Endothelial cell of umbilical vein (primary cell): Measurements from ENCODE around the gene FXR1. TPM values are rescaled to one million over a fixed set of nuclear protein-coding genes. Genes with fewer than 3 reads are reported as not detected.

Source experiments
- BruUV-seq: library from RNA; stranded (reverse); fragments of 400-500 nt; replicated peaks from 2 replicates; lab custom pipeline; 2021; lab: Mats Ljungman, UMichigan
- CTCF ChIA-PET: fragments of 300-600, 350-600 bp; sonication (Branson Sonifier 250); formaldehyde crosslinking; loops from one replicate; lab custom pipeline; 2021; ENCODE audit warnings: antibody characterized with exemption, inconsistent platforms; lab: Charles Lee
- POLR2A ChIA-PET: fragments of 300-600, 350-600 bp; sonication (Branson Sonifier 250); formaldehyde crosslinking; loops from one replicate; lab custom pipeline; 2021; ENCODE audit warnings: antibody characterized with exemption, inconsistent platforms; lab: Charles Lee
- DNase-seq: peaks from one replicate; pipeline ENCODE4 v3.0.0-alpha.2; 2011; ENCODE audit warnings: low read depth, low spot score
- FAIRE-seq: peaks from 2 replicates; lab custom pipeline; 2011; peaks lifted over from hg19 to GRCh38; lab: Jason Lieb, UNC
- H2AFZ ChIP-seq: 2 replicates; pipeline ENCODE4 v1.6.0; 2012; ENCODE audit warnings: low read depth, low read length, control low read depth, inconsistent platforms
- H3K27ac ChIP-seq: 2 replicates; pipeline ENCODE4 v1.5.1; 2011; ENCODE audit warnings: low read depth, mild to moderate bottlenecking, control low read depth, low read length, moderate library complexity; ENCODE audit not compliant: insufficient read depth
- H3K27me3 ChIP-seq, 2 experiments: 2 replicates each; pipeline versions ENCODE4 v1.6.0 to v1.6.1; 2011; ENCODE audit warnings: low read length in 2 of 2, mixed read lengths in 1 of 2; ENCODE audit not compliant: control insufficient read depth in 2 of 2, insufficient read depth in 2 of 2
- H3K36me3 ChIP-seq, 2 experiments: 2 replicates in 1 of 2; 3 replicates in 1 of 2; pipeline ENCODE4 v1.5.1; 2011; ENCODE audit warnings: low read length in 2 of 2, mild to moderate bottlenecking in 1 of 2, moderate library complexity in 1 of 2; ENCODE audit not compliant: control insufficient read depth in 2 of 2, insufficient read depth in 2 of 2; ENCODE audit errors: extremely low read depth in 1 of 2
- H3K4me1 ChIP-seq: 3 replicates; pipeline ENCODE4 v1.5.1; 2011; ENCODE audit warnings: mild to moderate bottlenecking, low read length; ENCODE audit not compliant: control insufficient read depth, insufficient read depth; ENCODE audit errors: extremely low read depth
- H3K4me2 ChIP-seq: 2 replicates; pipeline ENCODE4 v1.6.1; 2011; ENCODE audit warnings: low read length, control low read depth, mixed read lengths; ENCODE audit not compliant: insufficient read depth
- H3K4me3 ChIP-seq, 3 experiments: fragments of 200-600 bp in 1 of 3; sonication (generic), shearing (Covaris generic) in 1 of 3; replicated peaks in 1 of 3; 2 replicates each; pipeline ENCODE4 v1.5.1; 2011 to 2016; ENCODE audit warnings: control low read depth in 3 of 3, low read length in 3 of 3, mild to moderate bottlenecking in 2 of 3, inconsistent platforms in 1 of 3, low read depth in 1 of 3, moderate library complexity in 1 of 3; ENCODE audit not compliant: insufficient read depth in 1 of 3
- H3K79me2 ChIP-seq: 2 replicates; pipeline ENCODE4 v1.6.0; 2012; ENCODE audit warnings: low read length, inconsistent platforms; ENCODE audit not compliant: control insufficient read depth, insufficient read depth
- H3K9ac ChIP-seq: replicated peaks from 2 replicates; pipeline ENCODE3; 2011; ENCODE audit warnings: low read length, control low read depth; ENCODE audit not compliant: insufficient read depth; ENCODE audit errors: extremely low read depth
- H3K9me1 ChIP-seq: replicated peaks from 3 replicates; pipeline ENCODE4 v1.6.0; 2011; ENCODE audit warnings: mild to moderate bottlenecking, low read length; ENCODE audit not compliant: control insufficient read depth, insufficient read depth; ENCODE audit errors: extremely low read depth
- H3K9me3 ChIP-seq: replicated peaks from 2 replicates; pipeline ENCODE4 v1.5.1; 2012; ENCODE audit warnings: low read length, inconsistent platforms; ENCODE audit not compliant: control insufficient read depth, insufficient read depth
- H4K20me1 ChIP-seq: replicated peaks from 2 replicates; pipeline ENCODE3; 2011; ENCODE audit warnings: mild to moderate bottlenecking, low read length; ENCODE audit not compliant: control insufficient read depth, insufficient read depth; ENCODE audit errors: extremely low read depth
- CTCF ChIP-seq, 2 donors: IDR thresholded peaks; 1 replicate in 1 of 2; 2 replicates in 1 of 2; pipeline ENCODE4 v1.5.1; 2011; ENCODE audit warnings: low read length in 2 of 2, mild to moderate bottlenecking in 2 of 2, moderate library complexity in 2 of 2, control low read depth in 1 of 2, inconsistent platforms in 1 of 2, low read depth in 1 of 2; ENCODE audit not compliant: insufficient read depth in 1 of 2; ENCODE audit errors: extremely low read depth in 1 of 2
- EZH2 ChIP-seq: IDR thresholded peaks from 2 replicates; pipeline ENCODE4 v1.6.1; 2012; ENCODE audit warnings: borderline replicate concordance, low read depth, mild to moderate bottlenecking, moderate library complexity, low read length, inconsistent platforms; ENCODE audit not compliant: severe bottlenecking
- FOS ChIP-seq: IDR thresholded peaks from 2 replicates; pipeline ENCODE4 v1.6.1; 2011; ENCODE audit warnings: mild to moderate bottlenecking, low read length, moderate library complexity, borderline replicate concordance; ENCODE audit not compliant: insufficient read depth
- GATA2 ChIP-seq: IDR thresholded peaks from 2 replicates; pipeline ENCODE4 v1.7.0; 2011; ENCODE audit warnings: low read depth, mild to moderate bottlenecking, moderate library complexity, mixed read lengths, low read length; ENCODE audit not compliant: insufficient read length, insufficient read depth
- JUN ChIP-seq: IDR thresholded peaks from 2 replicates; pipeline ENCODE4 v1.6.1; 2011; ENCODE audit warnings: borderline replicate concordance, low read depth; ENCODE audit not compliant: insufficient read length, insufficient read depth
- MYC ChIP-seq: IDR thresholded peaks from one replicate; pipeline ENCODE4 v1.6.1; 2011; ENCODE audit warnings: mild to moderate bottlenecking, low read depth, low read length
- POLR2A ChIP-seq: IDR thresholded peaks from 2 replicates; pipeline ENCODE4 v1.6.1; 2012; ENCODE audit warnings: low read depth, mild to moderate bottlenecking, control low read depth, low read length
- POLR2AphosphoS5 ChIP-seq: IDR thresholded peaks from 2 replicates; pipeline ENCODE4 v1.6.1; 2012; ENCODE audit warnings: low read depth, mild to moderate bottlenecking, control low read depth, low read length, moderate library complexity; ENCODE audit not compliant: insufficient read depth
- dilution Hi-C: fragments of 300-500 bp; cut with MboI; formaldehyde crosslinking; loops from one replicate; pipeline ENCODE4 v1.15.0; 2019; ENCODE audit warnings: low sequenced_read_pairs; ENCODE audit not compliant: extremely low pct_ligation_motif_present
- intact Hi-C: fragments of 100-400 bp; cut with micrococcal nuclease; formaldehyde crosslinking; loops from one replicate; pipeline ENCODE4 v1.10.0; 2022
- polyA plus RNA-seq, 4 experiments: library from polyadenylated mRNA; depleted of rRNA in 3 of 4; stranded (reverse) in 3 of 4; unstranded in 1 of 4; fragments of >200 nt; gene quantifications; 2 replicates each; pipeline versions ENCODE4 v1.2.1 to v1.2.3, GENCODE V29; 2011 to 2012; ENCODE audit warnings: missing spikeins in 1 of 4
- total RNA-seq: library from RNA; stranded (reverse); gene quantifications from 2 replicates; pipeline ENCODE4 v1.2.3, GENCODE V29; 2021
- TF ChIP-seq, protein P1 (sequence below): IDR thresholded peaks from 2 replicates; pipeline ENCODE4 v1.6.1; 2011; ENCODE audit not compliant: insufficient read depth, insufficient read length

FXR1 gene
- total and polyA plus RNA-seq, 2 donors (not counting 3 experiments of a cell fraction or from before 2014, with no cell fraction given) = 87.3 to 186 TPM

DNA sequence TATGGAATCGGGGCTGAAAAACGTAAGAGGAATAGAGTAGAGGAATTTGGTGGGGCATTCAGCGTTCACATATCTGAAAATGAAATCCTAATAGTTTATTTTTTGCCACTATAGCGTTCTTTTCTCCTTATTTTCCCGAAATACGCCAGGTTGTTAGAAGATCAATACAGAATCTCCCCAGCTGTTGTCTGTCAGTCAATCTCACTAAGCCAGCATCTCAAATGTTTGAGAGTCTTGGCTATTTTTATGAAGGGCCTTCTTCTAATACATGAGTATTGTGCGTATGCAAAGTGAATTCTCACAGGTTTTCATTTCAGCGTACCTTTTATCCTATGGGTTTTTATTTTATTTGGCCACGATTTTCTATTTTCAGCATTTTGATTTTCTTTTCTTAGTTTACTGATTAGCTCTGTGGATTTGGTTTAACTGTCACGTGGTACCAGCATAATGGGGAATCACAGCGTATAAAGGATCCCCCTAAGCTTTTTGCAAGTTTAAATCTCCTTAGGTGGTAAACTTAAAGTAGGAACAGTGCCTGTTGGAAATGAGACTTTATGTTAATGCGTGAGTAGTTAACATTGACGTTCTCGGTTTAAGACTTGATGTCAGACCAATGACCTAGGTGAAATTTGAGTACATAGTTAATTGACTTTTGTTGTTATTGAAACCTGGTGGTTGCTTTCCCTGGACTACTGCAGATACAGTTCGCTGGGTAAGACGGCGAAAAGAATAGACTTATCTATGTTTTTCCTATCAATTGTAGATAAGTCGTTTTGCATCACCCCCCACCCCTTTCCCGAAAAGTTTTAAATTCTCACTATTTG lies 1.3 kb downstream of the FXR1 start:
- peaks cover 16% of the 10 kb centered on the region for H3K4me1 ChIP-seq
- peak overlapping the region; percentile 98 for H3K9ac ChIP-seq
- ChIA-PET POLR2A (no interaction called here), CTCF (interaction anchor here (2.1 kb wide), 1 partner anchor 21 kb away, joined by 8 read pairs; no protein-coding TSS in a partner anchor)
- no peaks in the 10 kb centered on the region for H3K9me1 ChIP-seq
- no peak for TF ChIP-seq JUN
- no peak for TF ChIP-seq CTCF (IDR thresholded peaks at IDR 0.05; ENCODE audit: extremely low read depth in 1 of 2, insufficient read depth in 1 of 2, low read depth in 1 of 2, low read length in 2 of 2)
- TF ChIP-seq FOS = no peak
- TF ChIP-seq GATA2 = no peak
- no peak for TF ChIP-seq MYC
- TF ChIP-seq POLR2AphosphoS5 = no peak
- no peak for TF ChIP-seq EZH2
- TF ChIP-seq POLR2A = no peak
- TF ChIP-seq, protein P1, sequence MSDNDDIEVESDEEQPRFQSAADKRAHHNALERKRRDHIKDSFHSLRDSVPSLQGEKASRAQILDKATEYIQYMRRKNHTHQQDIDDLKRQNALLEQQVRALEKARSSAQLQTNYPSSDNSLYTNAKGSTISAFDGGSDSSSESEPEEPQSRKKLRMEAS = no peak
- peak overlapping the region; percentile 92 for H3K27ac ChIP-seq
- peaks cover 63% of the 10 kb centered on the region for H3K79me2 ChIP-seq
- FAIRE-seq = no peak
- BruUV-seq = no TSS peak
- no peak overlapping the region for H2AFZ ChIP-seq
- DNase-seq = peak; percentile 38
- peak overlapping the region; percentile 81 to 98 (median 90) for H3K4me3 ChIP-seq
- H3K9me3 ChIP-seq = no peaks in the 10 kb centered on the region
- intact Hi-C loops = loop anchor here (5.0 kb wide), 3 partner anchors 74 to 789 kb away; partner anchors contain the start of genes DNAJC19 and TTC14
- peaks cover 0 to 3% of the 10 kb centered on the region in 2 experiments for H3K36me3 ChIP-seq
- H3K4me2 ChIP-seq = peak overlapping the region; percentile 97
- dilution Hi-C loops = no loop called here
- peaks cover 13% of the 10 kb centered on the region for H4K20me1 ChIP-seq
- no peaks in the 10 kb centered on the region for H3K27me3 ChIP-seq
